Measurements from ENCODE around the gene SCAMP3.
A peak's percentile ranks its signal among the peaks of the same experiment; 100 is the strongest.

SCAMP3 gene

DNA sequence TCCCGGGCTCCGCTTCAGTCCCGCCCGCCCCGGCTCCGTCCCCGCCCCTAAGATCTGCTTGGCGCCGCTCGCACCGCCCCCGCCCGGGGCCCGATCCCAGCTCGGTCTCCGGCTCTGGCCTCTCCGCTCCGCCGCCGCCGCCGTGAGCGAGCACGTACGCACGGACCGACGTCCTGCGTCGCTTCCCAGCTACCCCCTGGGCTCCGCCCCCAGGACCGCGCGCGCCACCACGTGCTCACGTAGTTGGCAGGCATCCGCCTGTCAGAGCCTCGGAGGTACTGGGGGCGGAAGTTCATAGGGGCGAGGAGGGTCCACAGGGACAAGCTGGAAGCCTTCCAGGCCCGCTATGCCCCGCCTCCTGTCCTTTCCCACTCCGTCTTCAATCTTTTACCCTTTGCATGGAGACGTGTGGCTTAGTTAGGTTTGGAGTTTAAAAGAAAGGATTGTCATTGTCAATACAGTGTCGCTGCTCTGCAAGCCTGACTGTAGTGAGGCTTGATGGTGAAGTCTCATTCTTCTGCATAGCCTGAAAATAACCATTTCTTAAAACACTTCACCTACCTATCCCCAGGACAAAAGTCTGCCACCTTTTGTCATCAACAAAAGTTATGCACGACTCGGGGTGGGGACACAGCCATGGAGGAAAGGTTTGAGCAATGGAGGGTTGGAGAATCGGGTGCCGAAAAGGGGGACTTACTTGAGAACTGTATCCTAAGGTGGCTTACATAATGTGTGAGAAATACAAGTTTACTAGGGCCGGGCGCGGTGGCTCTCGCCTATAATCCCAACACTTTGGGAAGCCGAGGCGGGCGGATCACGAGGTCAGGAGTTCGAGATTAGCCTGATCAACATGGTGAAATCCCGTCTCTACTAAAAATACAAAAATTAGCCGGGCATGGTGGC is 11.4 kb upstream of the SCAMP3 start, which contains the start of gene CLK2:
CLK2 (minus strand) TSS at position 162 of the 903 bp plus-strand sequence. CDS start 2,527 bp downstream, outside the sequence.
- peaks cover 10% of the 10 kb centered on the region for H3K79me2 ChIP-seq (ENCODE audit: control insufficient read depth, insufficient read depth, low read length, poor library complexity)
- H2AK5ac ChIP-seq (ENCODE audit: low read length): no peak within 1 kb of the TSS
- peak; percentile 95 to 96 for DNase-seq
- H4K91ac ChIP-seq (ENCODE audit: low read depth, low read length): peak within 1 kb of the TSS; percentile 79
- H2BK12ac ChIP-seq (ENCODE audit: low read length): no peak within 1 kb of the TSS
- peak within 1 kb of the TSS; percentile 90 for H3K4me2 ChIP-seq (ENCODE audit: low read length)
- H3K14ac ChIP-seq (ENCODE audit: low read length): peak within 1 kb of the TSS; percentile 87
- no CpG with 5 or more reads among the region's 61 CpGs for WGBS (ENCODE audit: extremely low coverage, insufficient coverage, insufficient read length)
- no peaks in the 10 kb centered on the region for H3K27me3 ChIP-seq (ENCODE audit: insufficient read depth, low read length)
- H3K36me3 ChIP-seq (ENCODE audit: control insufficient read depth in 1 of 2, insufficient read depth in 2 of 2, low read length in 2 of 2): peaks cover 15 to 22% of the 10 kb centered on the region in 2 experiments
- H3K18ac ChIP-seq (ENCODE audit: low read length): peak within 1 kb of the TSS; percentile 70
- peak within 1 kb of the TSS; percentile 53 for H2AFZ ChIP-seq (ENCODE audit: insufficient read depth, low read length, poor library complexity)
- H4K8ac ChIP-seq (ENCODE audit: low read depth, low read length): peak within 1 kb of the TSS; percentile 83
- peak within 1 kb of the TSS; percentile 70 for H2BK5ac ChIP-seq (ENCODE audit: low read depth, low read length, poor library complexity)
- H4K12ac ChIP-seq (ENCODE audit: low read depth, low read length): peak within 1 kb of the TSS; percentile 83
- peak within 1 kb of the TSS; percentile 93 for H3K9ac ChIP-seq (ENCODE audit: low read length)
- peak within 1 kb of the TSS; percentile 89 for H3K4me3 ChIP-seq (ENCODE audit: low read depth, low read length)
- peaks cover 13% of the 10 kb centered on the region for H3K79me1 ChIP-seq (ENCODE audit: low read length)
- H3K23ac ChIP-seq (ENCODE audit: low read length): peak within 1 kb of the TSS; percentile 52
- H3K27ac ChIP-seq (ENCODE audit: low read depth, low read length): peak within 1 kb of the TSS; percentile 89
- H3K4me1 ChIP-seq (ENCODE audit: control insufficient read depth in 1 of 2, insufficient read depth in 2 of 2, low read length in 2 of 2): peaks cover 13 to 18% of the 10 kb centered on the region in 2 experiments
- H3K4ac ChIP-seq (ENCODE audit: low read depth, low read length): peak within 1 kb of the TSS; percentile 89
- no peaks in the 10 kb centered on the region for H3K9me3 ChIP-seq (ENCODE audit: insufficient read depth, low read depth, low read length)
- H2BK120ac ChIP-seq (ENCODE audit: insufficient read depth, low read length, poor library complexity): peak within 1 kb of the TSS; percentile 67

GRCh38 chr1:155272466-155273342 is 10.5 kb upstream of the SCAMP3 start:
- H3K4me2 ChIP-seq (ENCODE audit: low read length): peak overlapping the region; percentile 90
- peak overlapping the region; percentile 89 for H3K4me3 ChIP-seq (ENCODE audit: low read depth, low read length)
- no CpG with 5 or more reads among the region's 44 CpGs for WGBS (ENCODE audit: extremely low coverage, insufficient coverage, insufficient read length)

GRCh38 chr1:155269381-155269780 is 7.2 kb upstream of the SCAMP3 start:
- DNase-seq: no peak
- no CpG with 5 or more reads among the region's 21 CpGs for WGBS (ENCODE audit: extremely low coverage, insufficient coverage, insufficient read length)
- Histone ChIP-seq H4K91ac (ENCODE audit: low read depth, low read length) (no peak overlapping the region), H3K9me3 (ENCODE audit: insufficient read depth, low read depth, low read length) (no peaks in the 10 kb centered on the region), H3K4ac (ENCODE audit: low read depth, low read length) (no peak overlapping the region), H3K4me1 (ENCODE audit: control insufficient read depth in 1 of 2, insufficient read depth in 2 of 2, low read length in 2 of 2) (peaks cover 5 to 6% of the 10 kb centered on the region in 2 experiments), H3K18ac (ENCODE audit: low read length) (no peak overlapping the region), H3K27me3 (ENCODE audit: insufficient read depth, low read length) (no peaks in the 10 kb centered on the region), H3K9ac (ENCODE audit: low read length) (no peak overlapping the region), H3K79me1 (ENCODE audit: low read length) (peaks cover 9% of the 10 kb centered on the region), H4K8ac (ENCODE audit: low read depth, low read length) (no peak overlapping the region), H2AFZ (ENCODE audit: insufficient read depth, low read length, poor library complexity) (no peak overlapping the region), H3K27ac (ENCODE audit: low read depth, low read length) (no peak overlapping the region), H3K14ac (ENCODE audit: low read length) (no peak overlapping the region), H3K23ac (ENCODE audit: low read length) (no peak overlapping the region), H4K12ac (ENCODE audit: low read depth, low read length) (no peak overlapping the region), H3K4me2 (ENCODE audit: low read length) (no peak overlapping the region), H3K4me3 (ENCODE audit: low read depth, low read length) (no peak overlapping the region), H2BK120ac (ENCODE audit: insufficient read depth, low read length, poor library complexity) (no peak overlapping the region), H2AK5ac (ENCODE audit: low read length) (no peak overlapping the region), H2BK5ac (ENCODE audit: low read depth, low read length, poor library complexity) (no peak overlapping the region), H3K36me3 (ENCODE audit: control insufficient read depth in 1 of 2, insufficient read depth in 2 of 2, low read length in 2 of 2) (peaks cover 40 to 56% of the 10 kb centered on the region in 2 experiments), H2BK12ac (ENCODE audit: low read length) (no peak overlapping the region), H3K79me2 (ENCODE audit: control insufficient read depth, insufficient read depth, low read length, poor library complexity) (peaks cover 7% of the 10 kb centered on the region)

More at GRCh38 chr1:155272466-155273342, 10.5 kb upstream of the SCAMP3 start:
- peak overlapping the region; percentile 83 for H4K8ac ChIP-seq (ENCODE audit: low read depth, low read length)
- H2AK5ac ChIP-seq (ENCODE audit: low read length): no peak overlapping the region
- peak overlapping the region; percentile 79 for H4K91ac ChIP-seq (ENCODE audit: low read depth, low read length)
- peaks cover 7 to 10% of the 10 kb centered on the region in 2 experiments for H3K4me1 ChIP-seq (ENCODE audit: control insufficient read depth in 1 of 2, insufficient read depth in 2 of 2, low read length in 2 of 2)
- H3K36me3 ChIP-seq (ENCODE audit: control insufficient read depth in 1 of 2, insufficient read depth in 2 of 2, low read length in 2 of 2): peaks cover 24 to 31% of the 10 kb centered on the region in 2 experiments
- no peaks in the 10 kb centered on the region for H3K9me3 ChIP-seq (ENCODE audit: insufficient read depth, low read depth, low read length)
- peak overlapping the region; percentile 89 for H3K4ac ChIP-seq (ENCODE audit: low read depth, low read length)
- H3K18ac ChIP-seq (ENCODE audit: low read length): peak overlapping the region; percentile 70
- peak overlapping the region; percentile 87 for H3K14ac ChIP-seq (ENCODE audit: low read length)
- H3K79me1 ChIP-seq (ENCODE audit: low read length): peaks cover 13% of the 10 kb centered on the region
- H3K79me2 ChIP-seq (ENCODE audit: control insufficient read depth, insufficient read depth, low read length, poor library complexity): peaks cover 10% of the 10 kb centered on the region
- no peaks in the 10 kb centered on the region for H3K27me3 ChIP-seq (ENCODE audit: insufficient read depth, low read length)
- H2AFZ ChIP-seq (ENCODE audit: insufficient read depth, low read length, poor library complexity): peak overlapping the region; percentile 53
- peak overlapping the region; percentile 67 for H2BK120ac ChIP-seq (ENCODE audit: insufficient read depth, low read length, poor library complexity)
- peak; percentile 38 to 68 for DNase-seq
- H3K9ac ChIP-seq (ENCODE audit: low read length): peak overlapping the region; percentile 93
- peak overlapping the region; percentile 52 for H3K23ac ChIP-seq (ENCODE audit: low read length)
- H2BK5ac ChIP-seq (ENCODE audit: low read depth, low read length, poor library complexity): peak overlapping the region; percentile 70
- no peak overlapping the region for H2BK12ac ChIP-seq (ENCODE audit: low read length)
- H3K27ac ChIP-seq (ENCODE audit: low read depth, low read length): peak overlapping the region; percentile 89
- H4K12ac ChIP-seq (ENCODE audit: low read depth, low read length): peak overlapping the region; percentile 59

DNA sequence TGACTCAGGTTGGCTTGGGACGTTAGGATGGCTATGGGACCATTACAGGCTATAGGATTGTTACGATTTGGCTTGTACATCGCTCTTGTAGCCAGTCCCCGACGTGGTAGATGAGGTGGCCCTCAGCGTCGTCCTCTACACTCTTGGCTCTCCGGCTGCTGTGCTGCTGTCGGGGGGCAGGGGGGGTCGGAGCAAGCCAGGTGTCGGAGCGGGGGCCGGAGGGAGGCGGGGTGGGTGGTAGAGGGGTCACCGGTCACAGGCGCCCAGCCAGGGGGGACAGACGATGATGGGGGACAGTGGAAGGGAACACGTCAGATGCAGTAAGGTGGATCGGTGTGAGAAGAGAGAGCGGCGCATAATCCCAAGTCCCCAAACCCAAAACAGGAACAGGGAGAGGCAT is 6.5 kb upstream of the SCAMP3 start:
- no CpG with 5 or more reads among the region's 21 CpGs for WGBS (ENCODE audit: extremely low coverage, insufficient coverage, insufficient read length)
- Histone ChIP-seq H2BK5ac (ENCODE audit: low read depth, low read length, poor library complexity) (no peak overlapping the region), H3K27ac (ENCODE audit: low read depth, low read length) (no peak overlapping the region), H2BK120ac (ENCODE audit: insufficient read depth, low read length, poor library complexity) (no peak overlapping the region), H3K79me1 (ENCODE audit: low read length) (peaks cover 7% of the 10 kb centered on the region), H4K8ac (ENCODE audit: low read depth, low read length) (no peak overlapping the region), H3K27me3 (ENCODE audit: insufficient read depth, low read length) (no peaks in the 10 kb centered on the region), H3K36me3 (ENCODE audit: control insufficient read depth in 1 of 2, insufficient read depth in 2 of 2, low read length in 2 of 2) (peaks cover 45 to 63% of the 10 kb centered on the region in 2 experiments), H3K14ac (ENCODE audit: low read length) (no peak overlapping the region), H3K9me3 (ENCODE audit: insufficient read depth, low read depth, low read length) (no peaks in the 10 kb centered on the region), H3K79me2 (ENCODE audit: control insufficient read depth, insufficient read depth, low read length, poor library complexity) (peaks cover 7% of the 10 kb centered on the region), H3K4ac (ENCODE audit: low read depth, low read length) (no peak overlapping the region), H3K4me2 (ENCODE audit: low read length) (no peak overlapping the region), H4K12ac (ENCODE audit: low read depth, low read length) (no peak overlapping the region), H2AFZ (ENCODE audit: insufficient read depth, low read length, poor library complexity) (no peak overlapping the region), H3K18ac (ENCODE audit: low read length) (no peak overlapping the region), H4K91ac (ENCODE audit: low read depth, low read length) (no peak overlapping the region), H2BK12ac (ENCODE audit: low read length) (no peak overlapping the region), H3K4me1 (ENCODE audit: control insufficient read depth in 1 of 2, insufficient read depth in 2 of 2, low read length in 2 of 2) (peaks cover 1 to 3% of the 10 kb centered on the region in 2 experiments), H3K9ac (ENCODE audit: low read length) (no peak overlapping the region), H3K23ac (ENCODE audit: low read length) (no peak overlapping the region), H2AK5ac (ENCODE audit: low read length) (no peak overlapping the region), H3K4me3 (ENCODE audit: low read depth, low read length) (no peak overlapping the region)
- DNase-seq: no peak

All from trophoblast cell (in vitro differentiated cells and primary cell).